ENCODE data around the gene IMPDH2. TPM values are rescaled to one million over a fixed set of nuclear protein-coding genes. Genes with fewer than 3 reads are reported as not detected.

Gene IMPDH2
- total and polyA plus RNA-seq, 7 donors = 55.0 to 187 (median 99.0) TPM

DNA sequence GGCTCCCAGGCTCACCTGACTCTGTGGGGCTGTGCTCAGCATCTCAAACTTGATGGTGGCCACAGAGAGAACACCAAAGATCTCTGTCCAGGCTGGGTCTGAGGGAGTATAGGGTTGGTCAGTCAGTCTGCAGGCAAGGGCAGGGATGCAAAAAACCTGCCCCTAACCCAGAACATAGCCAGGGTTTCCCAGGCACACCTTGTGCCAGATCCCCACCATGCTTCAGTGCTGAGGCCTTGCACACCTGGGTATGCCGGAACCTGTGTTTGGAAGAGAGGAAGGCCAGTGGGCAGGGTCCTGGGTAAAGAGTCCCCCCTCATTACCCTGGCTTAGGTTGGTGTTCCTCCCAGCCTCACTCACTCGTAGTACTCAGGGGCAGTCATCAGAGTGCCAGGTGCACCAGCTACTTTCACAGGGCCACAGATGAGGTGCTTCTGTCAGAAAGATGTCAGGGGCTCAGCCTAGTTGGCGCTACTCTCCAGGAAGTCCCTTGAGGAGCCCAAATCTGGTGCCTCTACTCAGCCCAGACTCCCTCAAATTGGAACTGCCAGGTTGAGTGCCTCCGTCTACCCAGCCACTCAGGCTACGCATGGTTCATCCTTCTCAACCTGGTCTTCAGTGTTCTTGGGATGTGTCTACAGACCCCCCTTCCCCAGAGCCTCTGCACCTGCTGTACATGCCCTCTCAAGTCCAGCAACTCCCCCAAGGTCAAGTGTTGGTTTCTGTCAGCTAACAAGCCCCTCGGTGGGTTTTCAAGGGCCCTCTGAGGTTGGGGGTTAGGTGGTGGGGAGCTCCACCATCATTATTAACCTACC is 12.6 kb downstream of the IMPDH2 start:
- H3K27me3 ChIP-seq = no peaks in the 10 kb centered on the region
- intact Hi-C loops (cut with DNase I) = no loop called here
- 84 to 86% methylated on average over 6 of the region's 6 CpGs for WGBS, 2 donors
- DNase-seq = no peak
- H3K36me3 ChIP-seq = peaks cover 0 to 48% (median 34%) of the 10 kb centered on the region in 4 donors
- H3K27ac ChIP-seq = no peak overlapping the region
- TF ChIP-seq, protein P1, sequence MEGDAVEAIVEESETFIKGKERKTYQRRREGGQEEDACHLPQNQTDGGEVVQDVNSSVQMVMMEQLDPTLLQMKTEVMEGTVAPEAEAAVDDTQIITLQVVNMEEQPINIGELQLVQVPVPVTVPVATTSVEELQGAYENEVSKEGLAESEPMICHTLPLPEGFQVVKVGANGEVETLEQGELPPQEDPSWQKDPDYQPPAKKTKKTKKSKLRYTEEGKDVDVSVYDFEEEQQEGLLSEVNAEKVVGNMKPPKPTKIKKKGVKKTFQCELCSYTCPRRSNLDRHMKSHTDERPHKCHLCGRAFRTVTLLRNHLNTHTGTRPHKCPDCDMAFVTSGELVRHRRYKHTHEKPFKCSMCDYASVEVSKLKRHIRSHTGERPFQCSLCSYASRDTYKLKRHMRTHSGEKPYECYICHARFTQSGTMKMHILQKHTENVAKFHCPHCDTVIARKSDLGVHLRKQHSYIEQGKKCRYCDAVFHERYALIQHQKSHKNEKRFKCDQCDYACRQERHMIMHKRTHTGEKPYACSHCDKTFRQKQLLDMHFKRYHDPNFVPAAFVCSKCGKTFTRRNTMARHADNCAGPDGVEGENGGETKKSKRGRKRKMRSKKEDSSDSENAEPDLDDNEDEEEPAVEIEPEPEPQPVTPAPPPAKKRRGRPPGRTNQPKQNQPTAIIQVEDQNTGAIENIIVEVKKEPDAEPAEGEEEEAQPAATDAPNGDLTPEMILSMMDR (IDR thresholded peaks at IDR 0.05) = no peak
- TF ChIP-seq POLR2A (IDR thresholded peaks at IDR 0.05) (no peak), EP300 (IDR thresholded peaks at IDR 0.05) (no peak), POLR2AphosphoS5 (IDR thresholded peaks at IDR 0.05) (peak in 1 of 4 donors; percentile 2)
- no peak overlapping the region for H3K4me3 ChIP-seq
- peaks cover 0 to 56% (median 44%) of the 10 kb centered on the region in 4 donors for H3K4me1 ChIP-seq
- no peaks in the 10 kb centered on the region for H3K9me3 ChIP-seq

DNA sequence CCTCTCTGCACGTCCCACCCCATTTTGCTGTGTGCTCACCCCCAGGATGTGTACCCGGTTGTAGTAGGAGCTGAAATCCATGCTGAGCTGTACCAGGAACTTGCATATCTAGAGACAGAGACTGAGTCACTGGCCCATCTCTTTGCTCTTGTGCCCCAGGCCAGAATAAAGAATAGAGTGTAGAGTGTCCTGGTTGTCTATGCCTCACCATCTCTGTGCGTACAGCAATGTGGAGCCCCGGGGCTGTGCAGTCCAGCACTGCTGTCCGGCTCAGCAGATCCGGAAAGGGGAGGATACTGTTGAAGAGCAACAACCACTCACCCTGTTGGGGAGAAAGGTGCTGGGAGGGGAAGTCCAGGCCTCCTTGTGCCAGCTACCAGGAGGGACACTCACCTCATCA is 13.4 kb downstream of the IMPDH2 start:
- H3K4me3 ChIP-seq = no peak overlapping the region
- H3K9me3 ChIP-seq = no peaks in the 10 kb centered on the region
- no peak overlapping the region for H3K27ac ChIP-seq
- TF ChIP-seq, protein P1 (IDR thresholded peaks at IDR 0.05) = no peak
- no peak for TF ChIP-seq POLR2A (IDR thresholded peaks at IDR 0.05)
- TF ChIP-seq POLR2AphosphoS5 (IDR thresholded peaks at IDR 0.05) = no peak
- TF ChIP-seq EP300 (IDR thresholded peaks at IDR 0.05) = no peak
- H3K4me1 ChIP-seq = peaks cover 0 to 53% (median 44%) of the 10 kb centered on the region in 4 donors
- H3K36me3 ChIP-seq = peaks cover 0 to 53% (median 34%) of the 10 kb centered on the region in 4 donors
- intact Hi-C loops (cut with DNase I) = no loop called here
- 85 to 90% methylated on average over 6 of the region's 6 CpGs for WGBS, 2 donors
- DNase-seq = no peak
- H3K27me3 ChIP-seq = no peaks in the 10 kb centered on the region

DNA sequence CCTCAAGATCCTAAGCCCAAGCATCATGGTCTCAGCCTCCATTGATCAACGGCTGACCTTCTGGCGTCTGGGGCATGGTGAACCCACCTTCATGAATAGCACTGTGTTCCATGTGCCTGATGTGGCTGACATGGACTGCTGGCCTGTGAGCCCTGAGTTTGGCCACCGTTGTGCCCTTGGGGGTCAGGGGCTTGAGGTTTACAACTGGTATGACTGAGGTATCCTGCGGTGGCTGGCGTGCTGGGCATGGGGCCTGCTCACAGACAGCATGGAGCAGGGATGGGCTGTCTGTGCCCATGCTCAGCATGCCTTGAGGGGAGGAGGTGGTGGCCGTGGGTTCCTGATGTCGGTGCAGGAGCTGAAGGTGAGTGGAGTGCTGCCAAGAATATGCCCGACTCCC is 14.1 kb downstream of the IMPDH2 start:
- H3K4me3 ChIP-seq = no peak overlapping the region
- H3K27ac ChIP-seq = no peak overlapping the region
- no peaks in the 10 kb centered on the region for H3K9me3 ChIP-seq
- H3K4me1 ChIP-seq = peaks cover 0 to 46% (median 37%) of the 10 kb centered on the region in 4 donors
- intact Hi-C loops (cut with DNase I) = no loop called here
- TF ChIP-seq EP300 (IDR thresholded peaks at IDR 0.05) (no peak), POLR2A (IDR thresholded peaks at IDR 0.05) (no peak), POLR2AphosphoS5 (IDR thresholded peaks at IDR 0.05) (no peak)
- TF ChIP-seq, protein P1 (IDR thresholded peaks at IDR 0.05) = no peak
- 86 to 87% methylated on average over 8 of the region's 8 CpGs for WGBS, 2 donors
- DNase-seq = peak; percentile 67
- peaks cover 0 to 53% (median 34%) of the 10 kb centered on the region in 4 donors for H3K36me3 ChIP-seq
- no peaks in the 10 kb centered on the region for H3K27me3 ChIP-seq

DNA sequence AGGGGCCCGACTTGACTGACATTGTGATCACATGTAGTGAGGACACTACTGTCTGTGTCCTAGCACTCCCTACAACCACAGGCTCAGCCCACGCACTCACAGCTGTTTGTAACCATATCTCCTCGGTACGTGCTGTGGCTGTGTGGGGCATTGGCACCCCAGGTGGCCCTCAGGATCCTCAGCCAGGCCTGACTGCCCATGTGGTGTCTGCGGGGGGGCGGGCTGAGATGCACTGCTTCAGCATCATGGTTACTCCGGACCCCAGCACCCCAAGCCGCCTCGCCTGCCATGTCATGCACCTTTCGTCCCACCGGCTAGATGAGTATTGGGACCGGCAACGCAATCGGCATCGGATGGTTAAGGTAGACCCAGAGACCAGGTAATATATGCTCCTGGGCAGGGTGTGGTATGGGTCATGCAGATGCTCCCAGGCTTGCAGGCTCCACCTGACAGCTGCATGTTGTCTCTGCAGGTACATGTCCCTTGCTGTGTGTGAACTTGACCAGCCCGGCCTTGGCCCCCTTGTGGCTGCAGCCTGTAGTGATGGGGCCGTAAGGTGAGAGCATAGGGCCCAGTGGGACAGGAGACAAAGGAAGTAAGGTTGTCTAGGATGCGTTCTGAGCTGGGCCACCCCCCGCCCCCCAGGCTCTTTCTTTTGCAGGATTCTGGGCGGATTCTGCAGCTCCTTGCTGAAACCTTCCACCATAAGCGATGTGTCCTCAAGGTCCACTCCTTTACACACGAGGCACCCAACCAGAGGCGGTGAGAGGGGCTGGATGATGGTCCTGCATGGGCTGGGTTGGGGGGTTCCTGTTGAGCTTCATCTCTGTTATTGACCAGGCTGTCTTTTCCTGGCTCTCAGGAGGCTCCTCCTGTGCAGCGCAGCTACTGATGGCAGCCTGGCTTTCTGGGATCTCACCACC is 15.2 kb downstream of the IMPDH2 start:
- Histone ChIP-seq H3K4me1 (peaks cover 0 to 40% (median 29%) of the 10 kb centered on the region in 4 donors), H3K4me3 (no peak overlapping the region), H3K9me3 (no peaks in the 10 kb centered on the region), H3K36me3 (peaks cover 0 to 53% (median 34%) of the 10 kb centered on the region in 4 donors), H3K27me3 (no peaks in the 10 kb centered on the region), H3K27ac (no peak overlapping the region)
- no peak for DNase-seq
- intact Hi-C loops (cut with DNase I) = no loop called here
- no peak for TF ChIP-seq POLR2AphosphoS5 (IDR thresholded peaks at IDR 0.05)
- TF ChIP-seq, protein P1 (IDR thresholded peaks at IDR 0.05) = peak in 3 of 4 experiments; percentile 31 to 38 (median 33)
- TF ChIP-seq EP300 (IDR thresholded peaks at IDR 0.05) = no peak
- TF ChIP-seq POLR2A (IDR thresholded peaks at IDR 0.05) = no peak
- WGBS, 2 donors = 83 to 86% methylated on average over 24 of the region's 24 CpGs
